ENCODE data around the gene PPP1R14B. TPM values are rescaled to one million over a fixed set of nuclear protein-coding genes. Genes with fewer than 3 reads are reported as not detected.
A peak's percentile ranks its signal among the peaks of the same experiment; 100 is the strongest.

The PPP1R14B gene
- total and polyA plus RNA-seq, 2 of the 13 experiments (the other 11 are each of a cell fraction or from before 2014, with no cell fraction given): 110 to 148 TPM

- TF ChIP-seq ARID3A (IDR thresholded peaks at IDR 0.05; ENCODE audit: low read depth, low read length): no peak
- TF ChIP-seq ARNT2 (CRISPR knock-in tag; IDR thresholded peaks at IDR 0.05; ENCODE audit: low read depth): peak; percentile 33; the same call in 1 of the 2 replicates
- TF ChIP-seq ZNF605 (CRISPR knock-in tag; IDR thresholded peaks at IDR 0.05): no peak
- TF ChIP-seq MIER2 (CRISPR knock-in tag; IDR thresholded peaks at IDR 0.05): no peak
- TF ChIP-seq ARID4A (CRISPR knock-in tag; IDR thresholded peaks at IDR 0.05; ENCODE audit: borderline replicate concordance): no peak
- TF ChIP-seq WIZ (CRISPR knock-in tag; IDR thresholded peaks at IDR 0.05): no peak
- TF ChIP-seq MAF1 (CRISPR knock-in tag; IDR thresholded peaks at IDR 0.05; ENCODE audit: borderline replicate concordance): no peak
- TF ChIP-seq ZNF10 (CRISPR knock-in tag; IDR thresholded peaks at IDR 0.05; ENCODE audit: borderline replicate concordance, low read depth): no peak
- TF ChIP-seq ZXDC (CRISPR knock-in tag; IDR thresholded peaks at IDR 0.05): no peak
- TF ChIP-seq ZNF136 (CRISPR knock-in tag; IDR thresholded peaks at IDR 0.05; ENCODE audit: low read depth): no peak
- no peak for TF ChIP-seq ZNF142 (CRISPR knock-in tag; IDR thresholded peaks at IDR 0.05)
- TF ChIP-seq ZNF672 (CRISPR knock-in tag; IDR thresholded peaks at IDR 0.05): no peak
- no peak for TF ChIP-seq ZNF350 (CRISPR knock-in tag; IDR thresholded peaks at IDR 0.05; ENCODE audit: borderline replicate concordance, low read depth)
Measured at GRCh38 chr11:64252003-64252872, 5.5 kb upstream of the PPP1R14B start (continued).

Data from HepG2 (cell line).